Islet of Langerhans (tissue), 1 donor: Measurements from ENCODE around the gene USP3.
"Not testable (repeated sequence)": the region's sequence is repeated elsewhere in the genome, so short reads cannot be mapped to it uniquely, and the experiment has no call there.

Experiments
- FAIRE-seq: peaks from one replicate; lab custom pipeline; 2011; peaks lifted over from hg19 to GRCh38; lab: Jason Lieb, UNC

USP3 gene

GRCh38 chr15:63517202-63517601 lies 12.8 kb downstream of the USP3 start:
- no peak for FAIRE-seq

- FAIRE-seq: no peak
Observed at GRCh38 chr15:63517628-63518027, 13.2 kb downstream of the USP3 start.

GRCh38 chr15:63519041-63519440 lies 14.6 kb downstream of the USP3 start:
- no peak for FAIRE-seq

GRCh38 chr15:63519548-63520178 lies 15.3 kb downstream of the USP3 start:
- FAIRE-seq: no peak

- FAIRE-seq: not testable (repeated sequence)
Observed at GRCh38 chr15:63520462-63520861, 16.1 kb downstream of the USP3 start.

GRCh38 chr15:63522225-63522578 lies 17.8 kb downstream of the USP3 start:
- no peak for FAIRE-seq

- no peak for FAIRE-seq
Observed at GRCh38 chr15:63523306-63523990, 19.1 kb downstream of the USP3 start.

GRCh38 chr15:63524316-63525015 lies 20.1 kb downstream of the USP3 start:
- FAIRE-seq: no peak

GRCh38 chr15:63526401-63526800 lies 22.0 kb downstream of the USP3 start:
- no peak for FAIRE-seq

- FAIRE-seq: no peak
Observed at GRCh38 chr15:63528138-63528659, 23.8 kb downstream of the USP3 start.

- no peak for FAIRE-seq
Observed at GRCh38 chr15:63530235-63530634, 25.8 kb downstream of the USP3 start.

- no peak for FAIRE-seq
Observed at GRCh38 chr15:63530752-63531299, 26.4 kb downstream of the USP3 start.

- no peak for FAIRE-seq
Observed at GRCh38 chr15:63531586-63531985, 27.2 kb downstream of the USP3 start.

GRCh38 chr15:63532307-63532744 lies 27.9 kb downstream of the USP3 start:
- FAIRE-seq: no peak

GRCh38 chr15:63534888-63535287 lies 30.5 kb downstream of the USP3 start:
- not testable (repeated sequence) for FAIRE-seq

GRCh38 chr15:63535689-63536088 lies 31.3 kb downstream of the USP3 start:
- FAIRE-seq: no peak

GRCh38 chr15:63538876-63539275 lies 34.5 kb downstream of the USP3 start:
- FAIRE-seq: no peak

- FAIRE-seq: no peak
Observed at GRCh38 chr15:63539521-63539920, 35.1 kb downstream of the USP3 start.

- FAIRE-seq: no peak
Observed at GRCh38 chr15:63539998-63540397, 35.6 kb downstream of the USP3 start.

- FAIRE-seq: no peak
Observed at GRCh38 chr15:63540449-63540848, 36.1 kb downstream of the USP3 start.

- no peak for FAIRE-seq
Observed at GRCh38 chr15:63544258-63545026, 40.0 kb downstream of the USP3 start.

- FAIRE-seq: no peak
Observed at GRCh38 chr15:63545520-63545919, 41.1 kb downstream of the USP3 start.
